Activated T-cell treated with anti-CD3 and anti-CD28 coated beads, Interleukin-2, amount 50 U/mL, for 72 hours (primary cell): ENCODE results near the gene CHIC2. TPM values are rescaled to one million over a fixed set of nuclear protein-coding genes. Genes with fewer than 3 reads are reported as not detected.

ENCODE experiments used
- ATAC-seq, 2 donors: fragments of 150-1000 bp; cut with Tn5 transposase; replicated peaks in 1 of 2; 2 replicates each; pipeline ENCODE4 v1.10.0; 2021; ENCODE audit warnings: moderate library complexity in 2 of 2, mild to moderate bottlenecking in 1 of 2
- DNase-seq, 2 donors: peaks; one replicate each; pipeline ENCODE4 v3.0.0; 2021 to 2022; ENCODE audit warnings: mixed read lengths in 1 of 2
- H3K27ac Mint-ChIP-seq: one replicate; pipeline ENCODE4 v1.8.0; 2022; ENCODE audit warnings: mild to moderate bottlenecking, moderate library complexity, mixed read lengths
- H3K27me3 Mint-ChIP-seq: one replicate; pipeline ENCODE4 v1.8.0; 2022; ENCODE audit warnings: low read depth, mixed read lengths
- H3K36me3 Mint-ChIP-seq, 2 donors: one replicate each; pipeline ENCODE4 v1.8.0; 2022; ENCODE audit warnings: mixed read lengths in 2 of 2, mild to moderate bottlenecking in 1 of 2; ENCODE audit not compliant: insufficient read depth in 2 of 2
- H3K4me1 Mint-ChIP-seq: one replicate; pipeline ENCODE4 v1.8.0; 2022; ENCODE audit warnings: low read depth, mixed read lengths
- H3K4me3 Mint-ChIP-seq, 2 donors: one replicate each; pipeline ENCODE4 v1.8.0; 2022; ENCODE audit warnings: mild to moderate bottlenecking in 2 of 2, mixed read lengths in 2 of 2, moderate library complexity in 2 of 2
- H3K9me3 Mint-ChIP-seq, 2 donors: one replicate each; pipeline ENCODE4 v1.8.0; 2022; ENCODE audit warnings: mixed read lengths in 2 of 2
- total RNA-seq, 2 donors: library from RNA; stranded (reverse); gene quantifications; one replicate each; pipeline ENCODE4 v1.2.3, GENCODE V29; 2022

Gene CHIC2
- total RNA-seq, 2 donors from 2014 or later, result 22.9 to 31.1 TPM

- ATAC-seq, result no peak
- H3K4me3 Mint-ChIP-seq, result no peak overlapping the region
- no peak for DNase-seq
- peaks cover 33% of the 10 kb centered on the region for H3K4me1 Mint-ChIP-seq
- H3K9me3 Mint-ChIP-seq, result no peaks in the 10 kb centered on the region
- peaks cover 70% of the 10 kb centered on the region for H3K27me3 Mint-ChIP-seq
- H3K27ac Mint-ChIP-seq, result no peak overlapping the region
- H3K36me3 Mint-ChIP-seq, result peaks cover 0 to 3% of the 10 kb centered on the region in 2 donors
Observed at GRCh38 chr4:54089875-54090274, 25.5 kb upstream of the CHIC2 start.

GRCh38 chr4:54085284-54085683 is 20.9 kb upstream of the CHIC2 start:
- Mint-ChIP-seq H3K4me1 (no peaks in the 10 kb centered on the region), H3K36me3 (peaks cover 0 to 2% of the 10 kb centered on the region in 2 donors), H3K4me3 (no peak overlapping the region), H3K27ac (no peak overlapping the region), H3K27me3 (peaks cover 24% of the 10 kb centered on the region), H3K9me3 (no peaks in the 10 kb centered on the region)
- no peak for DNase-seq
- ATAC-seq, result peak in 1 of 2 donors; percentile 47

- Mint-ChIP-seq H3K4me3 (no peak overlapping the region), H3K27me3 (peaks cover 12% of the 10 kb centered on the region), H3K27ac (no peak overlapping the region), H3K9me3 (no peaks in the 10 kb centered on the region), H3K36me3 (peaks cover 0 to 2% of the 10 kb centered on the region in 2 donors), H3K4me1 (peaks cover 7% of the 10 kb centered on the region)
- DNase-seq, result no peak
- no peak for ATAC-seq
Observed at GRCh38 chr4:54082168-54082567, 17.8 kb upstream of the CHIC2 start.

GRCh38 chr4:54077812-54078211 is 13.4 kb upstream of the CHIC2 start:
- no peaks in the 10 kb centered on the region for H3K36me3 Mint-ChIP-seq
- H3K27ac Mint-ChIP-seq, result no peak overlapping the region
- no peaks in the 10 kb centered on the region for H3K27me3 Mint-ChIP-seq
- no peaks in the 10 kb centered on the region for H3K9me3 Mint-ChIP-seq
- ATAC-seq (peak; percentile 54 to 71), DNase-seq (no peak)
- peaks cover 7% of the 10 kb centered on the region for H3K4me1 Mint-ChIP-seq
- H3K4me3 Mint-ChIP-seq, result no peak overlapping the region

- DNase-seq, result no peak
- Mint-ChIP-seq H3K4me1 (peaks cover 7% of the 10 kb centered on the region), H3K4me3 (no peak overlapping the region), H3K27ac (no peak overlapping the region), H3K27me3 (no peaks in the 10 kb centered on the region), H3K9me3 (peaks cover 0 to 1% of the 10 kb centered on the region in 2 donors), H3K36me3 (no peaks in the 10 kb centered on the region)
- ATAC-seq, result no peak
Observed at GRCh38 chr4:54076673-54077072, 12.3 kb upstream of the CHIC2 start.

- Mint-ChIP-seq H3K4me1 (peaks cover 7% of the 10 kb centered on the region), H3K4me3 (no peak overlapping the region), H3K27me3 (no peaks in the 10 kb centered on the region), H3K9me3 (peaks cover 0 to 1% of the 10 kb centered on the region in 2 donors), H3K27ac (no peak overlapping the region), H3K36me3 (no peaks in the 10 kb centered on the region)
- ATAC-seq, result no peak
- DNase-seq, result no peak
Observed at GRCh38 chr4:54074381-54074780, 10.0 kb upstream of the CHIC2 start.

- H3K4me3 Mint-ChIP-seq, result no peak overlapping the region
- ATAC-seq (no peak), DNase-seq (no peak)
- H3K27me3 Mint-ChIP-seq, result no peaks in the 10 kb centered on the region
- H3K27ac Mint-ChIP-seq, result no peak overlapping the region
- H3K9me3 Mint-ChIP-seq, result peaks cover 0 to 1% of the 10 kb centered on the region in 2 donors
- H3K4me1 Mint-ChIP-seq, result peaks cover 7% of the 10 kb centered on the region
- no peaks in the 10 kb centered on the region for H3K36me3 Mint-ChIP-seq
Observed at GRCh38 chr4:54073271-54073880, 9.0 kb upstream of the CHIC2 start.

- peaks cover 20% of the 10 kb centered on the region for H3K4me1 Mint-ChIP-seq
- H3K27me3 Mint-ChIP-seq, result no peaks in the 10 kb centered on the region
- no peak overlapping the region for H3K4me3 Mint-ChIP-seq
- no peak for ATAC-seq
- no peak for DNase-seq
- H3K9me3 Mint-ChIP-seq, result no peaks in the 10 kb centered on the region
- no peak overlapping the region for H3K27ac Mint-ChIP-seq
- H3K36me3 Mint-ChIP-seq, result peaks cover 0 to 1% of the 10 kb centered on the region in 2 donors
Observed at GRCh38 chr4:54067166-54067565, 2.8 kb upstream of the CHIC2 start.

GRCh38 chr4:54066718-54067129 is 2.3 kb upstream of the CHIC2 start:
- Mint-ChIP-seq H3K9me3 (no peaks in the 10 kb centered on the region), H3K4me3 (no peak overlapping the region)

GRCh38 chr4:54066088-54066415 is 1.6 kb upstream of the CHIC2 start:
- Mint-ChIP-seq H3K9me3 (no peaks in the 10 kb centered on the region), H3K27me3 (no peaks in the 10 kb centered on the region), H3K27ac (no peak overlapping the region), H3K36me3 (peaks cover 0 to 1% of the 10 kb centered on the region in 2 donors), H3K4me3 (no peak overlapping the region), H3K4me1 (peaks cover 31% of the 10 kb centered on the region)
- DNase-seq, result no peak
- ATAC-seq, result no peak

More at GRCh38 chr4:54066718-54067129, 2.3 kb upstream of the CHIC2 start:
- H3K27me3 Mint-ChIP-seq, result no peaks in the 10 kb centered on the region
- H3K36me3 Mint-ChIP-seq, result peaks cover 0 to 1% of the 10 kb centered on the region in 2 donors
- ATAC-seq (no peak), DNase-seq (no peak)
- peaks cover 24% of the 10 kb centered on the region for H3K4me1 Mint-ChIP-seq
- H3K27ac Mint-ChIP-seq, result no peak overlapping the region

- DNase-seq (no peak), ATAC-seq (no peak)
- Mint-ChIP-seq H3K9me3 (no peaks in the 10 kb centered on the region), H3K36me3 (peaks cover 0 to 1% of the 10 kb centered on the region in 2 donors), H3K27ac (peak overlapping the region; percentile 68), H3K27me3 (no peaks in the 10 kb centered on the region), H3K4me1 (peaks cover 37% of the 10 kb centered on the region), H3K4me3 (peak overlapping the region; percentile 87 to 88)
Observed at GRCh38 chr4:54065282-54066087, 1.1 kb upstream of the CHIC2 start.

- peak; percentile 20 to 34 for ATAC-seq
- Mint-ChIP-seq H3K36me3 (peaks cover 0 to 1% of the 10 kb centered on the region in 2 donors), H3K27me3 (no peaks in the 10 kb centered on the region), H3K9me3 (no peaks in the 10 kb centered on the region), H3K27ac (peak overlapping the region; percentile 99), H3K4me3 (peak overlapping the region; percentile 87 to 100), H3K4me1 (peaks cover 52% of the 10 kb centered on the region)
- peak; percentile 27 to 41 for DNase-seq
Observed at GRCh38 chr4:54063737-54064316, 578 bp downstream of the CHIC2 start.

GRCh38 chr4:54063229-54063628 is 1.2 kb downstream of the CHIC2 start:
- peak in 1 of 2 donors; percentile 7 for DNase-seq

More at GRCh38 chr4:54063229-54063628, 1.2 kb downstream of the CHIC2 start:
- Mint-ChIP-seq H3K27me3 (no peaks in the 10 kb centered on the region), H3K36me3 (peaks cover 0 to 1% of the 10 kb centered on the region in 2 donors), H3K27ac (peak overlapping the region; percentile 99), H3K4me1 (peaks cover 57% of the 10 kb centered on the region), H3K9me3 (no peaks in the 10 kb centered on the region), H3K4me3 (peak overlapping the region; percentile 87 to 100)
- ATAC-seq, result peak; percentile 15 to 22
